Measurements from ENCODE around the gene ATP5F1B.

ATP5F1B gene

GRCh38 chr12:56645201-56645716 is 525 bp downstream of the ATP5F1B start:
- DNase-seq = peak; percentile 41

- no peak for DNase-seq
Observed at GRCh38 chr12:56644654-56645053, 1.1 kb downstream of the ATP5F1B start.

GRCh38 chr12:56641219-56641618 is 4.6 kb downstream of the ATP5F1B start:
- DNase-seq = no peak

- no peak for DNase-seq
Observed at GRCh38 chr12:56637621-56638020, 8.2 kb downstream of the ATP5F1B start.

GRCh38 chr12:56636675-56637540 is 8.9 kb downstream of the ATP5F1B start:
- DNase-seq = peak; percentile 100

- DNase-seq = peak; percentile 95
Observed at GRCh38 chr12:56635806-56636674, 9.7 kb downstream of the ATP5F1B start.

GRCh38 chr12:56634837-56635791 is 10.7 kb downstream of the ATP5F1B start:
- peak; percentile 73 for DNase-seq

- peak; percentile 52 for DNase-seq
Observed at GRCh38 chr12:56634242-56634836, 11.4 kb downstream of the ATP5F1B start.

GRCh38 chr12:56633468-56634241 is 12.1 kb downstream of the ATP5F1B start:
- DNase-seq = no peak

GRCh38 chr12:56632701-56633467 is 12.9 kb downstream of the ATP5F1B start:
- no peak for DNase-seq

- peak; percentile 68 for DNase-seq
Observed at GRCh38 chr12:56631790-56632700, 13.7 kb downstream of the ATP5F1B start.

GRCh38 chr12:56630180-56630632 is 15.6 kb downstream of the ATP5F1B start, which contains the start of gene BAZ2A:
BAZ2A (minus strand) TSS chr12:56630326; CDS start chr12:56617530, 12,796 bp downstream.
- peak; percentile 93 for DNase-seq

- DNase-seq = peak; percentile 38
Observed at GRCh38 chr12:56629459-56630179, 16.2 kb downstream of the ATP5F1B start.

GRCh38 chr12:56628671-56629458 is 16.9 kb downstream of the ATP5F1B start:
- peak; percentile 79 for DNase-seq

- no peak for DNase-seq
Observed at GRCh38 chr12:56626701-56627100, 19.1 kb downstream of the ATP5F1B start.

GRCh38 chr12:56622535-56622934 is 23.2 kb downstream of the ATP5F1B start:
- DNase-seq = no peak

GRCh38 chr12:56616925-56617324 is 28.9 kb downstream of the ATP5F1B start:
- no peak for DNase-seq

Data from femur (tissue), 1 donor.